ENCODE data around the gene BRCC3. TPM values are rescaled to one million over a fixed set of nuclear protein-coding genes. Genes with fewer than 3 reads are reported as not detected.
A peak's percentile ranks its signal among the peaks of the same experiment; 100 is the strongest.

BRCC3 gene
- total RNA-seq: 10 to 100 TPM; 15.0 to 20.8 (median 17.9) TPM
- total RNA-seq (2013): 16.4 TPM

GRCh38 chrX:155070975-155071693 lies at the start of gene BRCC3, which contains the start of the genes CMC4 and MTCP1:
Gene BRCC3 (plus strand): TSS chrX:155071508. CDS start chrX:155071528, 20 bp downstream.
Gene CMC4 (minus strand): TSS chrX:155071136. CDS start chrX:155064023, 7,113 bp downstream.
Gene MTCP1 (minus strand): TSS chrX:155071136. CDS start chrX:155066010, 5,126 bp downstream.
- peak within 1 kb of the TSS; percentile 98 for H3K27ac ChIP-seq (ENCODE audit: low read length)
- no peaks in the 10 kb centered on the region for H3K36me3 Mint-ChIP-seq
- WGBS (ENCODE audit: insufficient coverage): under 1% methylated on average over 65 of the region's 81 CpGs
- ATAC-seq (peak; percentile 81 to 92 (median 81)), DNase-seq (peak; percentile 72 to 84)
- H3K36me3 ChIP-seq (ENCODE audit: control insufficient read depth, insufficient read depth, low read length): peaks cover 11% of the 10 kb centered on the region
- intact Hi-C loops (cut with micrococcal nuclease): loop anchor here (2.0 kb wide), 1 partner anchor 44 kb away; the partner anchor contains the start of gene FUNDC2
- no peaks in the 10 kb centered on the region for H3K27me3 Mint-ChIP-seq (ENCODE audit: low read depth in 2 of 2)
- peaks cover 12 to 37% of the 10 kb centered on the region in 2 donors for H3K4me1 Mint-ChIP-seq
- H3K9me3 ChIP-seq (ENCODE audit: control insufficient read depth, insufficient read depth, low read length): no peaks in the 10 kb centered on the region
- no peak for TF ChIP-seq CTCF (IDR thresholded peaks at IDR 0.05)
- peak within 1 kb of the TSS; percentile 85 for H3K4me3 Mint-ChIP-seq
- peaks cover 21% of the 10 kb centered on the region for H3K4me1 ChIP-seq (ENCODE audit: control insufficient read depth, insufficient read depth, low read length)
- no peaks in the 10 kb centered on the region for H3K27me3 ChIP-seq (ENCODE audit: control insufficient read depth, insufficient read depth, low read length)
- no peaks in the 10 kb centered on the region for H3K9me3 Mint-ChIP-seq
- peak within 1 kb of the TSS; percentile 93 for H3K4me3 ChIP-seq (ENCODE audit: low read length)
- peak within 1 kb of the TSS; percentile 83 to 89 for H3K27ac Mint-ChIP-seq

GRCh38 chrX:155022585-155022984 lies 48.7 kb upstream of the BRCC3 start, which contains the start of gene F8:
Gene F8 (minus strand): TSS chrX:155022723. CDS start chrX:155022552, 171 bp downstream.
- Histone ChIP-seq H3K27ac (ENCODE audit: low read length) (no peak within 1 kb of the TSS), H3K27me3 (ENCODE audit: control insufficient read depth, insufficient read depth, low read length) (no peaks in the 10 kb centered on the region), H3K9me3 (ENCODE audit: control insufficient read depth, insufficient read depth, low read length) (no peaks in the 10 kb centered on the region), H3K4me3 (ENCODE audit: low read length) (no peak within 1 kb of the TSS), H3K36me3 (ENCODE audit: control insufficient read depth, insufficient read depth, low read length) (no peaks in the 10 kb centered on the region), H3K4me1 (ENCODE audit: control insufficient read depth, insufficient read depth, low read length) (no peaks in the 10 kb centered on the region)
- DNase-seq (no peak), ATAC-seq (no peak)
- Mint-ChIP-seq H3K27ac (no peak within 1 kb of the TSS), H3K27me3 (ENCODE audit: low read depth in 2 of 2) (peaks cover 0 to 14% of the 10 kb centered on the region in 2 donors), H3K36me3 (no peaks in the 10 kb centered on the region), H3K4me1 (no peaks in the 10 kb centered on the region), H3K9me3 (no peaks in the 10 kb centered on the region), H3K4me3 (no peak within 1 kb of the TSS)
- WGBS (ENCODE audit: insufficient coverage): 0% methylated on average over 1 of the region's 1 CpG
- TF ChIP-seq CTCF (IDR thresholded peaks at IDR 0.05): no peak
- intact Hi-C loops (cut with micrococcal nuclease): no loop called here

GRCh38 chrX:155023907-155024833 lies 47.1 kb upstream of the BRCC3 start:
- H3K9me3 ChIP-seq (ENCODE audit: control insufficient read depth, insufficient read depth, low read length): no peaks in the 10 kb centered on the region
- ATAC-seq: no peak
- Mint-ChIP-seq H3K27me3 (ENCODE audit: low read depth in 2 of 2) (peaks cover 0 to 7% of the 10 kb centered on the region in 2 donors), H3K4me3 (no peak overlapping the region), H3K4me1 (peaks cover 5 to 6% of the 10 kb centered on the region in 2 donors), H3K27ac (peak overlapping the region in 1 of 2 donors; percentile 11), H3K9me3 (no peaks in the 10 kb centered on the region), H3K36me3 (no peaks in the 10 kb centered on the region)
- no peak for TF ChIP-seq CTCF (IDR thresholded peaks at IDR 0.05)
- intact Hi-C loops (cut with micrococcal nuclease): no loop called here
- no peaks in the 10 kb centered on the region for H3K36me3 ChIP-seq (ENCODE audit: control insufficient read depth, insufficient read depth, low read length)
- H3K27ac ChIP-seq (ENCODE audit: low read length): no peak overlapping the region
- no peak for DNase-seq
- H3K27me3 ChIP-seq (ENCODE audit: control insufficient read depth, insufficient read depth, low read length): no peaks in the 10 kb centered on the region
- WGBS (ENCODE audit: insufficient coverage): 96% methylated on average over 5 of the region's 6 CpGs
- H3K4me3 ChIP-seq (ENCODE audit: low read length): no peak overlapping the region
- no peaks in the 10 kb centered on the region for H3K4me1 ChIP-seq (ENCODE audit: control insufficient read depth, insufficient read depth, low read length)
